Hematopoietic multipotent progenitor cell treated with erythropoietin and hydrocortisone succinate and interleukin-3 and kit ligand, for 6 days (in vitro differentiated cells): ENCODE measurements around the gene SLCO2A1.

Experiments
- DNase-seq: peaks from one replicate; pipeline ENCODE4 v3.0.0-alpha.2; 2015

Gene SLCO2A1

GRCh38 chr3:133977568-133977967, 52.2 kb downstream of the SLCO2A1 start:
- no peak for DNase-seq

GRCh38 chr3:133973249-133973980, 56.3 kb downstream of the SLCO2A1 start:
- no peak for DNase-seq

GRCh38 chr3:133972156-133972555, 57.6 kb downstream of the SLCO2A1 start:
- no peak for DNase-seq

DNA sequence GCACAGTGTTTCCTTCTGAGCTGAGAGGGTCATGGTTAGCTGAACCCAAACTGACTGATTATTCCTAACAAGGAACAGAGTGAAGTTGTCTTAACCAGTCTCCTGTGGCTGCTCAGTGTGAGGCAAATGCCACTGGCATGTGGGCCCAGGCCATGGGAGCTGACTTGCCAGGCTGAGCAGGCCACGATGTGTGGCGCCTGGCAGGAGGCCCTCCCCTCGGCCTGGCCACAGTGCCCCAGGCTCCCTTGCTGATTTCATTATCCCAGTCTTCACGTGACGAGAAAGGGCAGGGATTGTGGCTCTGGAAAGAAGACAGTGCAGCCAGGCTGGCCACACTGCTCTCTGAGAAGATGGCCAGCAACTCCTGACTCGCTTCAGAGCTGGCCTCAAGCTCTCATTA, 58.8 kb downstream of the SLCO2A1 start:
- no peak for DNase-seq

DNA sequence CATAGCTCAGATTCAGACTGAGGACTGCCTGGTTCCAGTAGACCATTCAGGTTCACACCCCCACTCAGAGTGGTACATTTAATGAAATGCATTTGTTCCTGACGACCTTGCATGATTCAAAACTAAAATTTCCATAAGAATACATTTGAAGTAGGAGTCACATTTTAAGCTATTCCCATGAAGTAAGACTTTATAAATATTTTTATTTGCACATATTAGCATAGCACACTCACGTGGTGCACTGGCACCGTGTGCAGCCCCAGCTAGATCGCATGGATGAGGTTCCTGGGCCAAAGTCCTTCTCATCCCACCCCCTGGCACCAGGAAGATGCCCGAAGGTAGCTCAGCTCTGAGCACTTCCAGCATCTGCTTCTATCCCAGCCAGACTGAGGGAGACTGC, 59.4 kb downstream of the SLCO2A1 start:
- DNase-seq = no peak

DNA sequence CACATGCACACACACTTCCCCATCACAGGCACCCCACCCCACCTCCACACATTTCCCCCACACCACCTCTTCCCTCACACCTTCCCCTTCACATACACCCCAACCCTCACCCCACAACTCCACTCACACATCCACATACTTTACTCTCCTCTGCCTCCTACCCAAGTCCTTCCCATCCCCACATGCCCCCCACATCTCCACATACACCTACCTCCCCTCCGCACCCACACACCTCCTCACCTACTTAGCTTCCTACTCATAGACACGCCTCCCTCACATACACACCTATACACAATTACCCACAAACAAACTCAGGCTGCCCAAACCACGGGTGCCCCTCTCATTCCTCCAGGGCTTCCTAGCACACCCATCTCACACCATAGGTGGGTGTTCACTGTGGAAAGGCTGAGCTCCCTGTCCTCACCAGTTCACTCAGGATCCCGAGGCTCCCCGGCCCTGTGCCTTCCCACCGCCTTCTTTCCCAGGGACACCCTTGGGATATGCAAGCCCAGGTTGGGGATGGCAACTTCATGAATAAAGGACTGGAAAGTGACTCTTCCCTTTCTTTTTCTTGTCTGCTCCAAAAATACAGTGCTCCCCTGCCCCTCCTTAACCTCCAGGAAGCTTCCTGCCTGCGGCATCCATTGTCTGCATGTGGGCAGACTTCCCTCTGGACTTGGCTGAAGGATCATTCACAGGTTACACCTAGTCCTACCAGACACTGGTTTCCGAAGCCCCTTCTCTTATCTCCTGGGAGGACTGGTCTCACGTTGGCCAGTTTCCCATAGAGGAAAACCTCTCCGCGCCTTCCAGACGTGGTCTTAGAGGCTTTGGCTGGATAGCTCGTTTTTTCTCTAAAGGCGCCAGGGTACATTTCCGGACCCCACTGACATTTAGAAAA, 61.5 kb downstream of the SLCO2A1 start:
- no peak for DNase-seq

- DNase-seq = no peak
Measured at GRCh38 chr3:133966954-133967353, 62.8 kb downstream of the SLCO2A1 start.

- peak; percentile 28 for DNase-seq
Measured at GRCh38 chr3:133965906-133966305, 63.8 kb downstream of the SLCO2A1 start.

GRCh38 chr3:133965013-133965570, 64.6 kb downstream of the SLCO2A1 start:
- no peak for DNase-seq

- DNase-seq = peak; percentile 56
Measured at GRCh38 chr3:133964547-133964946, 65.2 kb downstream of the SLCO2A1 start.

GRCh38 chr3:133963657-133964396, 65.9 kb downstream of the SLCO2A1 start:
- no peak for DNase-seq

- no peak for DNase-seq
Measured at GRCh38 chr3:133962849-133963248, 66.9 kb downstream of the SLCO2A1 start.

GRCh38 chr3:133958071-133958805, 71.5 kb downstream of the SLCO2A1 start:
- no peak for DNase-seq

DNA sequence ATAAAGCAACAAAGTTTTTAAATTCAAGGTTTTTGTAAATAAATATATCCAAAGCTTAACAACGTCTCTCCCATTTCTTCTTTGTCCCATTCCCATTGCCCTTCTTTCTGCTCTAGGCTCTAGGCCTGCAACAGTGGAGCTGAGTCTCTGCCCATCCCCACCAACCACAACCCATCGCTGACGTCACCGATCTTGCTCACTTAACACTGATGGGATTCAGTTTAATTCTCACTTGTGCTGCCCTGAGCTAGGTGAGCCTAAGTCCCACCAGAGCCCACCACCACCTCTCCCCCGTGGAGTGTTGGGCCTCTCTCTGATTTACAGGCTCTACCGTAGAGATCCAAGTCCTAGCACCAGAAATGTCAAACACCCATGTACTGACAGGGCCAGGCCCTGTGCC, 72.7 kb downstream of the SLCO2A1 start:
- no peak for DNase-seq

GRCh38 chr3:133956353-133956752, 73.4 kb downstream of the SLCO2A1 start:
- DNase-seq = no peak

- no peak for DNase-seq
Measured at GRCh38 chr3:133955892-133956291, 73.8 kb downstream of the SLCO2A1 start.

- no peak for DNase-seq
Measured at GRCh38 chr3:133954717-133955360, 74.9 kb downstream of the SLCO2A1 start.

GRCh38 chr3:133953297-133953696, 76.4 kb downstream of the SLCO2A1 start:
- DNase-seq = no peak

DNA sequence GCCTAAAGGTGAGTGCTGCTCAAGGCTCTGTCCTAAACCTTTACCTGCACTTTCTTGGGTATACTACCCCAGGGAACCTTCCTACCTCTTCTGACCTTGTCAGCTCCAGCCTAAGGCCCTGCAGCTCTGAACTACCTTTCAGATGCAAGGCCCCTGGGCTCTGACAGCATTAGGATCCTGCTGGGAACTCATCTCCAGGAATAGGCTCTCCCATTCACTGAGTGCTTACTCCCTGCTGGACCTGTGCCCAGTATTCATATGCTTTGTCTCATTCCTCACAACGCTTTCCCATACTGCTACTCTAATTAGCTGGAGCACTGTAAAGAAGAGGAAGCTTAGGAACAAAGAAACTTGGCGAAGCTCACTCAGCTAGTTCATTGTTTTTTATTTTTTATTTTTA, 80.3 kb downstream of the SLCO2A1 start:
- DNase-seq = no peak

GRCh38 chr3:133948996-133949395, 80.7 kb downstream of the SLCO2A1 start:
- no peak for DNase-seq

- no peak for DNase-seq
Measured at GRCh38 chr3:133948131-133948810, 81.5 kb downstream of the SLCO2A1 start.
